Activated T-cell treated with anti-CD3 and anti-CD28 coated beads for 48 hours (primary cell): ENCODE data around the gene LYRM1.
"Not testable (repeated sequence)": the region's sequence is repeated elsewhere in the genome, so short reads cannot be mapped to it uniquely, and the experiment has no call there.

Experiments
- DNase-seq: peaks from one replicate; pipeline ENCODE4 v3.0.0-alpha.2; 2020; ENCODE audit warnings: low read depth

LYRM1 gene, protein sequence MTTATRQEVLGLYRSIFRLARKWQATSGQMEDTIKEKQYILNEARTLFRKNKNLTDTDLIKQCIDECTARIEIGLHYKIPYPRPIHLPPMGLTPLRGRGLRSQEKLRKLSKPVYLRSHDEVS

DNA sequence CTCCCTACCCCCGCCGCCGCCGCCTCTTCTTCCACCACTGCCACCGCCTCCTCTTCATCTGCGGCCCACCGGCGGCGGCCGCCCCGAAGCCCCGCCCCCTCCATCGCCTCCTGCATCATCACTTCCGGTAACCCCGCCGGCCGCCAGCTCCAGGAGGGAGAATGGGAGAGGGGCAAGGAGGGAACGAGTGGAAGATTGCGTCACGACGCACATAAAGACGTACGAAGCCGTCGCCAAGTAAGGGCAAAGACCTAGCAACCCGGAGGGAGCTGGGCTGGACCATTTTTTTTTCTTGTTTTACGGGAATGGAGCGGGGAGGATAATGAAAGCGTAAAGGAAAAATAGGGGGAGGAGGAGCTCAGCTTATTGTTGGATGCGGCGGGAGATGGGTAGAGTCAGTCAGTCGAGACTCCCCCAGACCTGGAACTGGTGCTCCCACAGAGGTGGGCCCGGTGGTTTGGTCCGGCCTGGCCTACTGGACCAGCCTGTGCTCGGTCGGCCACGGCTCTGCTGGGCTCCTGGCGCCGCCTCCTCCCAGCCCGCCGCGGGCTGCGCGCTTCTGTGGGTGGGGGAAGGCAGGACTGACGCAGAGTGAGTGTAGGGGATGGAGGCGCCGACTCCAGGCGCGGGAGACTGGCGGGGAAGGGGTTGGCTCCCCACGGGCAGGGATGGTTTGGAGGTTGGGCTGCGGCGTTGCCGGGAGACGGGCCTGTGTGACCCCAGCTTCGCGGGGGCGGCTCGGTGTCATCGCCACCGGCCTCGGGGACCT, at the start of gene LYRM1, which contains the start of gene DCUN1D3:
TSS of gene LYRM1 (plus strand) at position 473 of the 769 bp plus-strand sequence. CDS start 14,785 bp downstream, outside the sequence.
TSS of gene DCUN1D3 (minus strand) at position 60 of the 769 bp plus-strand sequence. CDS start 37,820 bp downstream, outside the sequence.
- DNase-seq, result peak; percentile 89

DNA sequence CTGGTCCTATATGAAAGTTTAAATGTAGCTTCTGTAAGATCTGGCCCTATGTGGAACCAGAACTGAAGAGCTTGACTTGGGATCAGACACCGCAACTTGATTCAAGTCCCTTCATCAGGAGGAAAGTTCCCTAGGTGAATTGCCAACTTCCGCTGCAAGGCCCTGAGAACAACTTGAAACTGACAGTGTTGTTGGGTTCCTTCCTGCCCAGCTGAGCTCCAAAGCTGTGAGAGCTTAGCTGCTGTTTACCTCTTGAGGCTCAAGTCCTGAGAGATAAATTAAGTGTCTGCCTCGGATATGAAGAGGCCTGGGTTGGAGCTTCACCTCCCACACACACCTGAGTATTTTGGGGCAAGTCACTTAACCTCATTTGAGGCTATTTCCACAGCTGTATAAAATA, 49.6 kb upstream of the LYRM1 start:
- DNase-seq, result no peak

DNA sequence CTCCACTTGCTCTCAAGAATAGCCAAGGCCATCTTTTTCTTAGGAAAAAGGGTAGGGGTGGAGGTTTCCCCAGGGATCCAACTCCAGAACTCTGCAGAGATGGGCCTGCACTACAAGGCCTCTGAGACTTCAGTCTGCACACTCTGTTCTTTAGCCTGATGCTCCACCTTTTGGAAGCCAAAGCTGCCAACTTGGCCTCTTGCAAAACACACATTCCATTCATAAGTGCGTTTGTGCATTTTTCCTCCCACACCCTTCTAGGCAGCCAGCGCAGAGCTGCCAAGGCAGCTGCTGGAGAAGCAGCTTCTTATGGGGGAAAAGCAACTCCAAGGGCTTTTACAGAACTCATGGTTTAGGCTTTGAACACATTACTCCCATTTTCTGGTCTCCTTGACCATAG, 49.0 kb upstream of the LYRM1 start:
- DNase-seq, result no peak

DNA sequence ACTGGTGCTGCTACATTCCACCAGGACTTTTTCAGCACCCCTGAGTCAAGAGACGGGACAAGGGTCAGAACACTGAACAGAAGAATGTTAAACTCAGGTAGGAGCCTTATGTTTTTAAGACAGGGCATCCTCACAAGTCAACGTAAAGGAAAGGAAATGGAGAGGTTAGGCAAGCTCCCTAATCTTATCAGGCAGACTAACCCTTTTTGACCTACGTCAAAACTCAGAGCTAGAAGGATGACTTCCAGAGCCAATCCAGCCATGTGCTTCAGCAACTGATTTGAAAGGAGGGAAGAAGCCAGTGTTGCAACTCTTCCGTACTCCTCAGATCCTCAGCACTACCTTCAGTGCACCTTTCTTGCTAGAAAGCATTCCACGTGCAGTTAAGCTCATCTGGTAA, 47.4 kb upstream of the LYRM1 start:
- DNase-seq, result no peak

DNA sequence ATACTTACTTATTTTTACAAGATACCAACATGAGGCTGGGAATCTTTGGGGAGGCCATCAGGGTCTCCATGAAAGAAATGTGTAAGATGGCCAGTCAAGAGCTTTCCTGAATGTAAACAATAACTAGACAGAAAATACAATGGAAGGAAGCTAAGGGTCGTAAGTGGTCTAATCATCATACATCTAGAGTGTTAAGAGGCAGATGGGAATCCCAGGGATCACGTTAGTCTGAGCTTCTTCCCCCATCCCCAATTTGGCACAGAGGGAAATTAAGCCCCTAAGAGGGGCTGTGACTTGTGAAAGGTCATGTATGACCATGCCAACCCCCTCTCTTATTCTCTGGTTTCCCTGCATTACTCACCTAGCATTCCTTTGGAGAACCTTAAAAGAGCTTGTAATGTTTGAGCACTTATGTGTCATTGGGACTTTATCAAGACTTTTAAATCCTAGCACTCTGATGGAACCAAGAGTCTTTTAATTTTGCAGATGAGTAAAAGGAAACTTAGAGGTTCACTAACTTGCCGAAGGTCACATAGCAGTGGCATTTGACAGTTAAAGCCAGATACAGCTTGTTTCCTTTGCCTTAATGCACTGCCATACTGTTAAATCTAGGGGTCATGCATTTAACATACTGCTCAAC, 46.5 kb upstream of the LYRM1 start:
- DNase-seq, result no peak

DNA sequence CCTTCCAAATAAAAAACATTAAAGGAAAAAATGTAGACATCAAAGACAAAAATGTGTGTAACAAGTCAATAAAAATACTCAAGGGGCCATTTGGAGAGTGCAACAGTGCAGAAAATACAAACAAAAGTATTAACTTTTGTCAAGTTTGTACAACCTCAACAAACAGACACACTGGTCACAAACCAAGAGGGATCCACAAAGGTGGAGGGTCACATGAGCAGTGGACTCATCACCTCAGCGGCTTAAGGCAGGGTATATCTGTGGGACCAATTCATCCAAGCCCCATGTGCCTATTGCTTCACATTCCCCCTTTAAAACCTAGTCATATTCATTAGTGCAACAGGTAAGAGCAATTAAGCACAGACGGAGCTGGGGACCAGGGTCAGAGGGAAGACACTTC, 45.6 kb upstream of the LYRM1 start:
- DNase-seq, result no peak

DNA sequence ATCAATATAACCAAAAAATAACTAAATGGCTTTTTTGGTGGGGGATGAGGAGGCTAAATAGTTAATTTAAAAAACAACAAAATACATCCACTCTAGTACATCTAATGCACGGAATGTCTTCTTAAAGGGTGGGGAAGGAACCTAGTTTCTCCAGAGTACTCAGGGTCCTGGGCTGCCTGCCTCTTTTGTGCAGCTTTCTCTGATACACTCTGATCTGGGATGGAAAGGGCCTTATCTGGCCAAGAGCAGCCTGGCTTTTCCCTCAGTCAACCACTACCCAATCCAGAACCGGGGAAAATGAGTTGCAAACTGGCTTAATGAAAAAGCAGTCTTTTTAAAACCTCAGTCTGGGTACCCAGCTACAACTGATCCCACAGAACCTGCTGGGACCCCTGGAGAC, 43.3 kb upstream of the LYRM1 start:
- no peak for DNase-seq

DNA sequence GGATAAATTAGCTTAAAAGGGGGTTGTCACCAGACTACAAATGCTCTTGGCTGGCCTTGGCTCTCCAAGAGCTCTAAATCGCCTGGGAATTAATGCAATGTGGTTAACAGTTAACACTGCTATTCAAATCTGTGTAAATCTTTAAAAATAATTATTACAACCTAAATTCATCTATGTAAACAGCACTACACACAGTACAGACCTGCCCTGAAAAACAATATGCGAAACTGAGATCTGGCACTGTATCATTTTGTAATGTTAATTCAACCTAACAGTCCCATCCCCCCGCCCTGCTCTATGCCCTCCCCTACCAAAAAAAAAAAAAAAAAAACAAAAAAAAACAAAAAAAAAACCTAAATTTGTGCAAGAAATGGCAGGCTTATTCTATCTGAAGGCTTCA, 41.3 kb upstream of the LYRM1 start:
- DNase-seq, result no peak

DNA sequence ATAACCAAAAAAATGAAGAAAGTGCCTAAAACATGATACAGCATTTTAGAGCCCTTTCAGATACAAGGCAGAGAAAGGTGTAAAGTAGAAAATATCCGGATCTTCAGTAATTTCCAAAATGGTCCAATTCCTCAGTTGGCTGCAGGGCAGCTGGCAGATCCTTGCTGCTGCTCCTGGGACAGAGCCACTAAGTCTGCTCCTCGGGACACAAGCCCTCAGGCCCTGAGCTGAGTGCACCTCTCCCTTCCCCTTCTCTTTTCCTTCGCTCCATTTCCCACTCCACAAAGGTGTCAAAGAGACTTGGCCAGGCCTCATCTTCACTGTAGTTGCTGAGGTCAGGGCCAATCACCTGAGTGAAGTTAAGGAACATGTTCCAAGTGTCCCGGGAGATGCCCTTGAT, 40.9 kb upstream of the LYRM1 start:
- DNase-seq, result no peak

DNA sequence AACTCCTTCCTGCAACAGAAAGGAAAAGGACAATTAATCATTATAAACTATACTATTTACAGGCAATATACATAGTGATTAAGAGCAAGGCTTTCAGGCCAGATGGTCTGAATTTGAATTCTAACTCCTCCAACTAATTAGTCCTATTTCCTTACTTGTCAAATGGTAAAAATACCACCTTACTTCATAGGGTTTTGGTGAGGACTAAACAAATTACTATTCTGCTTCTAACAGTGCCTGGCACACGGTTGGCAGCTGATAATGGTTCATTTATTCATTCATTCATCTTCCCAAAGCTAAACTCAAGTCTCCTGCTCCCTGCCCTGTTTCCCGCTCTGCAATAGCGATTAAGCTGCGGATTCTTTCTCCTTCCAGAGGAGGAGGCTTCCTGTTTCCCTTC, 40.2 kb upstream of the LYRM1 start:
- DNase-seq, result no peak

DNA sequence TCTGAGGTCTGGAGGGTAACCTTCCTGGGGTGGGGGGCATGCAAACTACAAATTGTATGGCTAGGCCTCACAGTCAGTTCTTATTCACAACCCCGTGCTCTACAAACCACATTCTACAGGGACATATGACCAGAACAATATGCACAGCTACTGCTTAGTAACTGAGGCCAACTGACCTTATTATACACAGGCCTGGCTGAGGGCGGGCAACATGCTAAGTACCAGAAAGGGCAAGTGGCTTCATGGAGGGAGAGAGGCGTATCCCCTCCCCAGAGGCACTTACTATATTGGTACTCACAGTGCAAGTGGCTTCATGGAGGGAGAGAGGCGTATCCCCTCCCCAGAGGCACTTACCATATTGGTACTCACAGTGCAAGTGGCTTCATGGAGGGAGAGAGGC, 39.6 kb upstream of the LYRM1 start:
- not testable (repeated sequence) for DNase-seq

DNA sequence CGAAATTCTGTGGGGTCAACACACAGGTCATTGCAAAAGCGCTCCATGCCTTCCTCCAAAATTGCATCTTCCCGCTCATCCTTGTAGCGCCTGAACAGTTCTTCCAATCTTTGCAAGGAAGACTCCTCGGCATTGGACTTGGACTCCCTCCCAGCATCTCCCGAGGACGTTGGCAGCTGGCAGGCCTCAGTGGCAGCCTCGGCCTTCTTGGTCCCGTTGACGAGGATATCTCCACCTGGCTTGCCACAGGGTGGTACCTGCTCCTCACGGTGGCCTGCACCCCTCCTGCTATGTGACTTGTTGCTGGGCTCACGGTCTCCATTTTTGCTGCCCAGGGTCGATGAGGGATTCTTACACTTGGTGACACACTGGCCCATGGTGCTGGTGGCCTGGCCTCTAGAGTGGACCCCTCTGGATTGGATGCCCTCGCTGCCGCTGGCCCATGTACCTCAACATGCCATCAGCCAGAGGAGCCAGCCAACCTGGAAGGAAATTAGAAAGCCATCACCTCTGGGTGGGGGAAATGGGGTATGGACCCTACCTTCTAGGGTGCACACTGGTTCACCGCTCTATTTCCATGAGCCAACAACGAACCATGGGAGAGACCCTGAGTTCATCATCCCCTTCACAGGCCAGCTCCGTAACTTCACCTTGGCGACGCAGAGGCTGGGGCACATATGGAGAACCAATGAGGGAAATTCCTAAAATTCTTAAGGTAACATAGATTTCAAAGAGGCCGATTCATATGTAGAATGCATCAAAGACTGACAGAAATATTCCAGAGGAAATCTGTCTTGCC, 38.2 kb upstream of the LYRM1 start:
- DNase-seq, result no peak

DNA sequence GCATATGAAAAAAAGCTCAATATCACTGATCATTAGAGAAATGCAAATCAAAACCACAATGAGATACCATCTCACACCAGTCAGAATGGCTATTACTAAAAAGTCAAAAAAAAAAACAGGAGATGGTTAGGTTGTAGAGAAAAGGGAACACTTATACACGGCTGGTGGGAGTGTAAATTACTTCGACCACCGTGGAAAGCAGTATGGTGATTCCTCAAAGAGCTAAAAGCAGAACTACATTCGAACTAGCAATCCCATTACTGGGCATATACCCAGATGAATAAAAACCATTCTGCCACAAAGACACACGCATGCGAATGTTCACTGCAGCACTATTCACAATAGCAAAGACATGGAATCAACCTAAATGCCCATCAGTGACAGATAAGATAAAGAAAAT, 36.2 kb upstream of the LYRM1 start:
- DNase-seq, result not testable (repeated sequence)

DNA sequence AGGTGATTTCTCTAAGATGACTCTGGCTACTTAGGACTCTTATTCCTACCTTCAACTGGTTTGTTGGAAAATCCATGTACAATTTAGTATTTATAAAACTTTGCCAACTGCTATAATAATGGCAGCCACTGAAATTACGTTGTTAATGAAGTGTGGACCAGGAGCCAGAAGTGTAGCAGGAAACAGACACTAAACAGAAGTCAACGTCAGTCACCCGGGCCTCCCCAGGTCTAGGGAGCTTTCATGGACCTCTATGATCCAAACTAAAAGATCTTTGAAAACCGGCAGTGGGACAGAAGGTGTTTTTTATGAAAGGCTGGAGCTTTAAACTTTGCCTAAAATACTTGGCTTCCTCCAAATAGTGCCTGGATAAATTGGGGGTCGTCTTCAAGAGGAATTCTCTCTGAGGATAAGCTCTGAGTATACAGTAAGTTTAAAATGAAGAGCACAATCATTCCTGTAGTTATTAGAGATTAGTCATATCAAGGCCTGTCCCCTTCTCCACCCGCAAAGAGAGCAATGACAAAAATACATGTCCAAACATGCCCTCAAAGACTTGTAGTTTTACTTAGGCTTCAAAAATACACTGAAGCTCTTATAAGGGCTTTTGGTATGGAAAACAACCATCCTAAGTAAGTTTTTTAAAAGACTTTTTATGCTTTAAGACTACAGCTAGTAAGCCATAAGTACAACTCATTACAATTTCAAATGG, 35.0 kb upstream of the LYRM1 start:
- DNase-seq, result no peak

DNA sequence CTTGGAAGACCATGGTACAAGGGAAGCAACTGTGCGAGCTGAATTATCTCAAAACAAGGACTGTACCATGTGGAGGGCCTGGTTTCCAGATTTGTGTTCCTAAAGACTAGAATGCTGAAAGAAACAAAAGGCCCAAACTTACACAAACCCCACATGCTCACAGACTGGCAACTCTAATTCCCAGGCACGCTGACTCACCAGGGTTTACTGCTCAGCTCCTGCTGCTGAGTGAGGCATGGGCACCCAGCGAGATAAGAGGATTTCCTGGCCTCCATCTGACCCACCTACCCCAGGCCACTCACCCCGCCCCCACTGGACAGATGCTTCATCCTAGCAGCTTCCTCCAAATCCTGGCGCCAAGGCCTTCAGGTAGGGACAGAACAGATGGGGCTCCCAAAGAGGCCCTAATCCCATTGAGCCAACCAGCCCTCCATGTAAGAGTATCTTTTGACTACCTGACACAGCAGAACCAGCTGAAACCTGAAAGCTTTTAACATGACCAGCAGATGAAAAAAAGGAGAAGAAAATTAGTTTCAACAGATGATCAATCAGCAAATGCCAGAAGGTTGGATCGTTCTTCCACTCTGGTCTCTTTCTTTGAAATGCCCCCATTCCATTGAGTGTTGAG, 34.3 kb upstream of the LYRM1 start:
- DNase-seq, result no peak

DNA sequence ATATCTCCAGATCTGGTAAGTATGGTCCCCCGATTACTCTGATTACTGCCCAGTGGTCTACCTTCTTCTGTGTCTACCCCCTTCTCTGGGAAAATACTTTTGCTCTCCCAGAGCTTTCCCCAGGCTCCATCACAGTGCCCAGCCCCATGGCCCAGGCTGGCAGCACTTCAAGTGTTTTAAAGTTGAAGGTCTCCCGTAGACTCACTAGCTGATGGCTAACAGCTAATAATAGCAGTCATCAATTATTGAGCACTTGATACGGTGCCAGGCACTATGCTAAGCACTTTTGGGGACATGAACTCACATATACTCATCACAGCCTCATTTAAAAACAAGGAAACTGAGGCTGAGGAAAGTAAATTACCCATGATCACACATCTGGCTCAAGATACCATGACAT, 33.8 kb upstream of the LYRM1 start:
- no peak for DNase-seq

DNA sequence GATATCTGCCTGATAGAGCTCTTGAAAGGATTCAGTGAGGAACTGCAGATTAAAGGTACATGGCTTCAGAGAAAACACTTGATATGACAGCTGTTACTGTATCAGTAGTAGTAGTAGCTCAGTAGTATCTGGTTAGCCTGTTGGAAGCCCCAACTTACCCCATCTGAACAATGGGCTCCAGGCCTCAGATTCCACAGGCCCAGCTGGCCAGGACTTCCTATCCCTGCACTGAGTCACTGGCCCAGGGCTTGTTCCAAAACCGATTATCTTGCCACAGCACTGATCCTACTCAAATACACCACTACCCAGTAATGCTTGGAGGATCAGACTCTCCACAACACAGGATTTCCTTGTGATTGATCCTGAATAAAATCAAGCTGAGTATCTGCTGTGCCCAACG, 33.0 kb upstream of the LYRM1 start:
- DNase-seq, result no peak

DNA sequence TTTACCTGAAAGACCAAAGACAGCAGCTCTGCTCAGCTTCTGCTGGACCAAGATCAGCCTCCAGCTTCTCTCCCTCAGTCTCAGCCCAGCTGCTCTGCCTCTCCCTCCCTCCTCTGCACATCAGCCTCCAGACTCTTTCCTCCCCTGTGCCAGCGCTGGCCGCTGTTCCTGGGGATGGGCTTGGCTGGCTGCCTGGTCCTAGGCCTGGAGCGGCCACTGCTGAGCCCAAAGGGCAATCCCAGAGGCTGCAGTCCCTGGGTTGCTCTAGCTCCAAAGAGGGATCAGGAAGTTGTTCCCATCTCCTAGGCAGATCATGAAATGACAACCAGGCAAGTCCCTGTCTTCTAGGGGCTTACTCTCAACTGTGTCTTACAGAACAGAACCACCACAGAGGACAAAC, 31.7 kb upstream of the LYRM1 start:
- no peak for DNase-seq

DNA sequence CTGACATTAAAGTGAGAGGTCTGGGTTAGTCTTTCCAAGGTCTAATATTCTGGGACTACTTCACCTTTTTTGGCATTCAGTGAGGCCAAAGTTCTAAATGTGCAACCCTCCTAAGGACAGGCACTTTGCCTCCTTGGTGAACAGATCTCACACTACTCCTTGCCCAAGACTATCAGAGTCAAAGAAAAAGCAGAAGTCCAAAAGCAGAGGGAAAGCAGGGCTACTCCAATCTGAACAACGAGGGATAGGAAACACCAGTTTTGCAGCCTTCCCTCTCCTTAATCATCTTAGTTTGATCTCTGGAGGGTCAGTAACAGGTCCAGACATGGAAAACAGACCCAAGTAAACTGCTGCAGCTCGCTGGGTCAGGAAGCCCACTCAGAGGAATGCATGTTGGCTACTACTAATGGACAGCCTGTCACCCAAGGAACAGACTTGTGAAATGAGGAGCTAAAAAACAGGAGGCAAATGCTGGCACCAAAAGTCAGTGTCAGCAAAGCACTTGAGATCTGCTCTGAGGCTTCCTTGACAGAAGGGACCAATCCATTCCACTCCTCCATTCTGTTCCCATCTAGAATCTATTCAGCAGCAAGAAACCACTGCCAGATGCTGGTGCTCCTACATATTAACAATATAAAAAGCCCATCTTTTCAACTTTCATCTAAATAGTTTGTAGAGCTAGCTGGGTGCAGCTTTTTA, 30.3 kb upstream of the LYRM1 start:
- DNase-seq, result no peak

DNA sequence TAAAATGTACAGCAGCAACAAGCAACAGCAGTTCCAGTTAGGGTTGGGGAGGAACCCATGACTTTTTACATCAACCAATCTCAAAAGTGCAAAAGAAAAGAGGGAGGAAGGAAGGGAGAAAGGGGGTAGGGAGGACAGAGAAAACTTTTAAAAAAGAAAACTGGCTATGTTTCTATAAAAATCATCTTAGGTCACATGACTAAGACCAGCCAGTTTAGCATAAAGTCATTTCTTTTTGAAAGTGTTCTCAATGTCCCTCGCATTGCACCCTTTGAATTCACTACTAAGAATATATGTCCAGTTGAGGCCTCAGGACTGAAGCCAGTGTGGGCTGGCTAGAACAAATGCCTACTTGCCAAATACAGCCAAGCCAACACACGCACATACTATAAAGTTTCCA, 29.3 kb upstream of the LYRM1 start:
- no peak for DNase-seq
